Activated T-helper 1 cell treated with anti-CD3 and anti-CD28 coated beads, Interleukin-2, amount 50 U/mL, for 16 hours (primary cell): ENCODE results near the gene CNPPD1.
A peak's percentile ranks its signal among the peaks of the same experiment; 100 is the strongest.

Experiments used
- DNase-seq, 2 donors: peaks; one replicate each; pipeline ENCODE4 v3.0.0-alpha.2; 2020; ENCODE audit warnings: low read depth in 1 of 2, low spot score in 1 of 2

CNPPD1 gene

DNA sequence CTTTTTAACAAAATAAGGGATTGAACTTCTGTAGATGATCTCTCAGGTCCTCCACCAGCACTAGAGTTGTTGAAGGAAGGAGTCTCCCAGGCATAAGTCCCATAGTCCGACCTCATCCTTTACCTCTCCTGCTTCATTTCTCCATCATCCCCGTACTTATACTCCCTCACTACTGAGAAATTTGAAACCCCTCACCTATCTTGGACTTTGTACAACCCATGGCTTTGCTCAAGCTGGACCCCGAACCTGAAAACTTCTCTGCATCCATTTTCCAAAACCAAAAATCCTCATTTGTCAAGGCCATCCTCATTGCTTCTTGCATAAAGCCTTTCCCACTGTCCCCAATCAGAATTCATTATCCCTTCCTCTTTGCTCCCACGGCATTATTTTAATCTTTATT, 15.6 kb downstream of the CNPPD1 start:
- no peak for DNase-seq

DNA sequence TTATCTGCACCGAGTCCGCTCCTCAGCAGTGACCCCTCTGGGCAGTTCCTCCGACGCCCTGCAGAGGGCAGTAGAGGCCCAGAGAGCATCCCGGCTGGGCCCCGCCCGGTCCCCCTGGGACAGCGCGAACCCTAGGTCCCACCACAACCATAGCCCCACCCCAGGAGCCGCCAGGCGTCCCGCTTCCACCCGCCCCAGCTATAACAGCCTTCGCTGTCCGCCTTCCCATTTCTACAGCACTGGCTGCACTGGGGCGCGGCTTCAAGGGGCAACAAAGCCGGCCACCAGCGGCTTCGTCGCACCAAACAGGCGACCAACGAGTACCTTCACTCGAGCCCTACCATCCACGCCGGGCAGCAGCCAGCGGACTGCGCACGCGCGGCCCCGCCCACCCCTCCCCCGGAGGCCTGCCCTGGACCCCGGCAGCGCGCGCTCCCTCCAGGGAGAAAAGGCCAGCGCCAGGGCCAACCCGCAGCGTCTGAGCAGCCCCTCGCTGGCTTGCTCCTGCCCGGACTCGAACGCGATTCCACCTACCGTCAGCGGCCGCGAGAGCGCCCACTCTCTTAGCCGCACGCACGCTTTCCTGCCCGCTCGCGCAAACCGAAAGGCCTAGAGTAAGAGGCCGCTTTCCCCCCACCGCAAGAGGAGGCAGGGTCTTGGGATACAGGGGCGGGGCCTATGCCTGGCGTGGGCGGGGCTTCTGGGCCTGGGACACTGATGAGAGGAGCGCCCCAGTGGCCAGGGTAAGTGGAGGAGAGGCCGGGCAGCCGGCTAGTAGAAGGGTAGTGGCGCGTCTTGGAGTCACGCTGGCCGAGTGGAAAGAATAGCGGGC, 16.3 kb downstream of the CNPPD1 start, which contains the start of gene NHEJ1:
TSS of gene NHEJ1 (minus strand) at position 630 of the 832 bp plus-strand sequence. CDS start 2,453 bp downstream, outside the sequence.
- DNase-seq = peak; percentile 84

DNA sequence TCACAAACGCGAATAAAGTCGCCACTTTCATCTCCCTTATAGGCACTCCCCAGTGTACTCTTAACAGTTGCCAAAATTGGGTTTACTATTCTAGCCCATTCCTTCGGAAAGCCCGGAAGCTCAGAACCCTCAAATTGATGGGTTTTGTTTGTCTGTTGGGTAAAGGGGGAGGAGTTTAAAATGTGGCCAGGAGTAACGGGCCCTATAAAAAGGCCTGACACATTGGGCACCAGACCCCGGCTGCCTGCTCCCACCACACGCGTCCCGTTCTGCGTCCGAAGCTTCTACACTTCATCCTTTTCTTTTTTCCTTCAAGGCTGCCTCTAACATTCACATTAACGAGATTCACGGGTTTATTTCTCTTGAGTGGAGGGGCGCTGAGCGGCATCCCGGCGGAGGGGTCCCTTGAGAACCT, 16.9 kb downstream of the CNPPD1 start:
- DNase-seq = no peak

DNA sequence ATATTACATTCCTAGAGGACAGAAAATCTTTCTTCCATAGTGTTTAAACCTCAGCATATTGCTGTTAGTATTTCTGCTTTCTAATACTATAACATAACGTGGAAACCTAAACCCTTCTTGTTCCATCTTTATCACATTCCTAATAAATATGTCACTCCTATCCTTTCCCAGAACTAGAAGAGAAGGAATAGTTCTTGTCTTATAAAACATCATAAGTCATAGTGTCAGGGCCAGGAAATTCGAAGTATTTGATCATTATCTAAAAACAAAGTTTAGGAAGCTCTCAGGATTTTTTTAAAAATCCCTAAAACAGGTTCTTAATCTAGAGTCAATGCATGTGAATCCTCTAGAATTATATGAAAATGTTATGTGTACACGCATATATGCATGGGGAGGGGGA, 18.1 kb downstream of the CNPPD1 start:
- no peak for DNase-seq

DNA sequence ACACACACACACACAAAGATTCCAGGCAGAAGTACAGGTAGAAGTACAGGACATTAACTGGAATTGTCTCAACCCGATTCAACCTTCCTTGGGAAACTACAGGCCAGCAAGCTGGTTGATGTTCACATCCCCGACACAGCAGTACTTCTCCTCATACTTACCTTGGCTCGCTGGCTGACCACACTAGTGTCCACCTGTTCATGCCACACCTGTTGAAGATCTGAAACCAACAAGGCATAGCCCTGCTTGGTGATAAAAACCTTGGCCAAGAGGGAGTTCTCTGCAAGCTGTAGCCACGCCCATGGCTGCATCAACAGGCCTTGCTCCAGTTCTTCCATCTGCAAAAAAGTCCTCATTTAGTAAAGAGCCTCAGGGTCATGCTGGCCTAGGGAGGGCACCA, 18.7 kb downstream of the CNPPD1 start:
- DNase-seq = no peak

DNA sequence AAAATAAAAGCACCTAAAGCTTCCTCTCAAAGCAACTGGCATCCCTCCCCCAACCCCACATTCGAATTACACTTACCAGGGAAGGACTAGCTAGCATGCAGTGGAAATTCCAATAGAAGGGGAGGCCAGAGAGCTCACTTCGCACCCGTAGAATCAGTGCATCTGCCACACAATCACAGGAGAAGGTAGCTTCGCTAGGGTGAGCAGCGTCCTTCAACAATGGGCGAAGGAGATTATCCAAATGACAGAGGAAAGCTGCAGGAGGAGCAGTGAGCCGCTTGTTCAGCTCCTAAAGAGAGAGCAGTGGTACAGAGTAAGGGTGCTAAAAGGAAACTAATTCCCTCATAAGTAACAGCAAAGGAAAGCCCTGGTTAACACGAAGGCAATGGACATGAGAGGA, 19.3 kb downstream of the CNPPD1 start:
- no peak for DNase-seq

DNA sequence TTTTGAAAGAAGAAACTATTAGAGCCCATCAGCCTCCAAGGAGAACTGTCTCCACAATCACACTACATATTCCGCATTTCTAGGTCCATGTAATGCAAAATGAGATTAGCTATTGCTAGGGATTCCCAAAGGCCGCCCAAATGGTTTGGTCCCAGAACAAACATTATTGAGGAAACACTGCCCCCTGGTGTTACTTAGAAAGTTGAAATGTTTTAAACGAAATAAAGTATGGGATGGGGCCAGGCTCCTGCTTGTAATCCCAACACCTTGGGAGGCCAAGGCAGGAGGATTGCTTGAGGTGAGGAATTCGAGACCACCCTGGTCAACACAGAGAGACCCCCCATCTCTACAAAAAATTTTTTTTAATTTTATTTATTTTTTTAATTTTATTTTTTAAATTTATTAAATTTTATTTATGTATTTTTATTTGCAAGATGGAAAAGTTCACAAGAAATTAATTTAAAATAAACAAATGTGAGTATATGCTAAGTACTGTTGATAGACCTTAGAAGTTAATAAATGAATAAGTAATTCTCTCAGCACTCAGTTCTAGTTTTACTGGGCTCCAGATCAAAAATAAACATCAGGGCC, 21.6 kb downstream of the CNPPD1 start:
- DNase-seq = no peak

DNA sequence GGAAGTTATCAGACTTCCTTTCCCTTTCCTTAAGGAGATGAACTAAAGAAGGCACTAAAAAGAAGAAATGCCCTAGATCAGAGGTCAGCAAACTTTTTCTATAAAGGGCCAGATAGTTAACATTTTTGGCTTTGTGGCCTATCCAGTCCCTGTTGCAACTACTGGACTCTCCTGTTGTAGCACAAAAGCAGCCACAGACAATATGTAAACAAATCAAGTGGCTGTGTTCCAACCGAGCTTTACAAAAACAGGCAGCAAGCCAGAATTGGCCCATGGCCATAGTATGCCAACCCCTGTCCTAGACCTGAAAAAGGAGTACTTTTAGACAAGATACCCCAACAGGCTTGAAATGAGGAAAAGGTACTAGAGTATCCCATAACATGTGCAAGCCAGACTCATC, 27.1 kb downstream of the CNPPD1 start:
- no peak for DNase-seq

DNA sequence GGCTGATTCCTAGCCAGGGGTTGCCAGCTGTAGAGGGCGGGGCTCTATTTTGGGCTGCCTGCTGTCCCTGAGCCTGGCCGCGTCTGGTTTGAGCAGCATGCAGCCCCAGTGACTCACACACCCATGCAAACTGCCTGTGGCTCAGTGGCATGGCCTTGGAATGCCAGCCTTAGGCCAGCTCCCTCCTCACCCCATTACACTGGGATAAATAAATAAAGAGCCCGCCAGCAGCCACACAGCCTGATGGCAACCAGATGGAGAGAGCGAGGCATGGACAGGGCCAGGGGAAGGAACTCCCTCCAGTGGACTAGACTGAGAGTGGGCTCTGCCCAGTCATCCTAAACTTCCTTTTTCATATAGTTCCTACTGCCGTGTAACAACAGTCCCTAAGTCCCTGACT, 34.4 kb downstream of the CNPPD1 start:
- DNase-seq = no peak

DNA sequence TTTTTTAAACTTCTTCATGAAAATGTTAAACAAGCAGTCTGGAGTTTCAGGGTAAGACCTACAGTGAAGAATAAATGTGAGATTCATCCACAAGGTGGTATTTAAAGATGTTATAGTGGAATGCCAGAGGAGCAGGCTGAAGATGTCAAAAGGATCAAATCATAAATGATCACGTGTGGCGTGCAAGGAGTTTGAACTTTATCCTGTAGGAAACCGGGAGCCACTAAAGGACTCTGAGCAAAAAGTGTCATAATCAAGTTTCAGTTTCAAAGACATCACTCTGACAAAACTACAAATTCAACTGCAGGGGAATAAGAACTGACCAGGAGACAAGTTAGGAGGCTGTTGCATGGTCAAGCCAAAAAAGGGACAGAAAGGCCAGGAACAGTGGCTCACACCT, 36.0 kb downstream of the CNPPD1 start:
- no peak for DNase-seq

DNA sequence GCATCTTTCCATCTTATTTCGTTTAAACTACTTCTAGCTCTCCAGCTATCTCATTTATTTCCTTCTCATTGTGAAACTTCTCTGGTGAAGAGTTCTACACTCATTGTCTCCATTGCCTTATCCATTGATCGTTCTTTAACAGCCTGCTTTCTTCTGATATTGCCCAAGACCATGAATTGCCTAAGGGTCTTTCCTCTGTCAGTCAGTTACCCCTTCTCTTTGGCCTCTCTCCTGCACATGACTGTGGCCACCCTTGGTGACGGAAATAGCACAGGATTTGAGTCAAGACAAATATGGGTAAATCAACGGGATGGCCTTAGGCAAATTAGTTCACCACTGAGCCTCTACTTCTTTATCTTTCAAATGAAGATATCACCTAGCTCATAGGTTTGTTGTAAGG, 42.7 kb downstream of the CNPPD1 start:
- DNase-seq = no peak

DNA sequence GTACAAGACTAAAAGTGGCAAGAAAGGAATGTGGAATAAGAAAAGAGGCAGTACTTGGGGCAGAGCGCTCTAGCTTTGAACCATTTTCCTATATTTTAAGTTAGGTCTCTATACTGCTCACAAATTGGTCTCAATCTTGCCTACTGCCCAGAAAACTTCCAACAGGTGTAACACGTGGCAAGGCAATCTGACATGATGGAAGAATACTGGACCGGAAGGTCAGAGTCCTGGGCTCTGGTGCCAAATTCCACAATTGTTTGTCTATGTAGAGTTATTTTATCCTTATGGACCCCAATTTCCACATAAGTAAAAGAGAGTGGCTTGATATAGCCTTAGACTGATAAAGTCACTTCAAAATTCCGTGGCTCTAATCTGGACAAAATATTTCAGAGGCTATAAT, 45.0 kb downstream of the CNPPD1 start:
- no peak for DNase-seq

DNA sequence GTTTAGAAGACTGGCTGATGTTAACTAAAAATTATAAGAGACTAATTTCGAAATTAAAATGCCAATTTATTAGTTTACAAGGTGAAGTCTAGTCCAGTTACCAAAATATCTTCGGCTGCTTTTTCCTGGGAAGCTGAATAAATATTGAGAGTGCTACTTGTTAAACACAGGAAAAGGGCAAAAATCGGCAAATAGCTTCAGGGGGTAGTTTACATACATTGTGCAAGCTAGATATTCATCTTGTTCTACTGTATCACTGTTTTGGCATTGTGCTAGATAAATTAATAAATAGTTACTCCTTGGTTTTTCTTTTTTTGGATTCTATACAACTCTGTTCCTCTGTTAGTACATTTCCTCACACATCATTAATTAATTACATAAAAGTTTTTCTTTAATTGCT, 45.4 kb downstream of the CNPPD1 start:
- DNase-seq = no peak

DNA sequence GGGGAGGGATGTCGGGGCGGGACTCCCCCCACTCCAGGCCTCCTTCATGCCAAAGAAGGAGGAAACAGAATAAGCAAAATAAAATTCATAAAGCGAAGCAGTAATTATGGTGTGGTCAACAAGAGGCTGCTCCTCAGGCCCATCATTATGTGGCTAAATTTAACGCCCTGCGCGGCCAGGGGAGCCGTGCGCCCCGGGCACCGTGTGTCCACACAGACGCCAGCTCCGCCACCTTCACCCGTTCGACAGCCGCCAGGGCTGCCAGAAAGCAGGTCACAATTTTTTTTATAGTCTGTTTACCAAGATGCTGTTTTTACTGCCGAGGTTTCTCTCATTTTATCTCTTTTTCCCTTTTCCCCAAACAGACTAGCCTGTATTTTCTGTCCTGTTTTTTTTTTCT, 47.1 kb downstream of the CNPPD1 start:
- DNase-seq = no peak

DNA sequence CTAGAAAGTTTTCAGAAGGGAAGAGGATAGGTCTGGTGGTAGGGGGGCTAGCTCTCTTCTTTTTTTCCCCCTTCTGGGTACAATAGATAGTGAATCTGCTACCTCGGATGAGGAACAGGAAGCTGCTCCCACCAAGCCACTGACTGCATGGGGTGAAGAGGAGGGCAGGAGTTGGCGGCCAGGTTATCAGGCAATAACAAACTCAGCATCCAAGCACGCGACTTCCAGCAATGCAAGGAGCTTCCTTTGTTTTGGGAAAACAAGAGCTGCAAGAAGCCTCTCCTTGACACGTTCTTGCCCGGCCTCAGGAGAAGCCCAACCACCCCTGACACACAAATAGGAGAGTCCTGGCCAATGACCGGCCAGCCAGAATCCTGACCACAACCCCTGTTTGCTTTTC, 48.3 kb downstream of the CNPPD1 start:
- DNase-seq = no peak

DNA sequence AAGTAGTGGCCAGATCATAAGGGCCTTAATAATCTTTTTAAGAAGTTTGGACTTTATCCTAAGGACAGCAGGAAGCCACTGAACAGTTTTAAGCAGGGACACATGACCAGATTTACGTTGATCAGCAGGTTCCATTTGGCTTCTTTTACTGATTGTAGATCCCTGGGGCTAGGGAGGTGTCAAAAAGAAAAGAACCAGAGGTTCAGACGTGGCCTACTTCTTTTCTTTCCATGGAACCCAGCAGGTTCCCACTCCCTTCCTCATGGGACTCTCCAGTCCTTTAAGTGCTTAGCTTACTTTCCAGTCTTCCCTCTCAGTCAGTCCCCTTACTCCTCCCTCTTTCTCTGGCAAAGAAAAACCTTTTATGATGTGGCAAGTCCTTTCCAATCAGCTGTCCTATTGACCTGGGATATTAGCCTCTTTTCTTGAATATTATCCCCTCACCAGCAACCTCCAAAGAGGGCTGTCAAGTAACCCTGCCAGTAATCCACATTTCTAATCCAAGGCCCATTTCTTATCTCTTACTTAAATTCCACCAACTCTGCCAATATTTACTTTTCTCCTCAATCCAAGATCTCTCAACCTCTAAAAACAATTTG, 49.6 kb downstream of the CNPPD1 start:
- DNase-seq = no peak

DNA sequence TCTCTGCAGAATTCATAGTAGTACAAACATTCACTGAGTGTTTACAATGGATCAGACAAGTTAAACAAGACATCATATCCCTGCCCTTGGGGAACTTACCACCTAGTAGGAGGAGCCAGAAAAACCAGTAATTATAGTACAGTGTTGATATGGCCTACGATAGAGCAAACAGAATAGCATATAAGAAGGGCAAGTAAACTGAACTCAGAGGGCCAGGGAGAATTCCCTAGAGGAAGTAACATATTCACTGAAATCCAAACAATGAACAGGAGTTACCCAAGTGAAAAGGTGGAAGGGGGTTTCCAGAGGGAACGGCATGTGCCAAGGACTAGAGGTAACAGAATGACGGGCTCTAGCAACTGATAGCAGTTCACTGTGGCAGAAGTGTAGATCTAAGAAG, 50.2 kb downstream of the CNPPD1 start:
- no peak for DNase-seq

DNA sequence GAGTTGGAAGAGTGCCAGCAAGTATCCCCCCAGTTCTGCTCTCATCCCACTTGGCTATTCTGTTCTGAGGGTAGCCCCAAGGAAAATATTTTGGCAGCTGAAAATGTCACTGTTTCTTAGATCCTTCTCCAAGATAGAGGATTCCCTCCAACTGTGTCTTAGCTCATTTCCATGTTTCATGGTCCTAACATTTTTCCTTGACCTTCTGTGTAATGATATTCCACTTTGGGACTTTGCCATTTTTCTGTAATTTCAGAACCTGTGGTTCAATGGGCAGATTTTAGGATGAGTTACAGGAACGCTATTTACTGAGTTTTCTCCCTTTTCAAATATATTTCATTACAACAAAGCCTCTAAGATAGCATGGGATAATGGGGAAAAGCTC, 50.8 kb downstream of the CNPPD1 start:
- DNase-seq = no peak

DNA sequence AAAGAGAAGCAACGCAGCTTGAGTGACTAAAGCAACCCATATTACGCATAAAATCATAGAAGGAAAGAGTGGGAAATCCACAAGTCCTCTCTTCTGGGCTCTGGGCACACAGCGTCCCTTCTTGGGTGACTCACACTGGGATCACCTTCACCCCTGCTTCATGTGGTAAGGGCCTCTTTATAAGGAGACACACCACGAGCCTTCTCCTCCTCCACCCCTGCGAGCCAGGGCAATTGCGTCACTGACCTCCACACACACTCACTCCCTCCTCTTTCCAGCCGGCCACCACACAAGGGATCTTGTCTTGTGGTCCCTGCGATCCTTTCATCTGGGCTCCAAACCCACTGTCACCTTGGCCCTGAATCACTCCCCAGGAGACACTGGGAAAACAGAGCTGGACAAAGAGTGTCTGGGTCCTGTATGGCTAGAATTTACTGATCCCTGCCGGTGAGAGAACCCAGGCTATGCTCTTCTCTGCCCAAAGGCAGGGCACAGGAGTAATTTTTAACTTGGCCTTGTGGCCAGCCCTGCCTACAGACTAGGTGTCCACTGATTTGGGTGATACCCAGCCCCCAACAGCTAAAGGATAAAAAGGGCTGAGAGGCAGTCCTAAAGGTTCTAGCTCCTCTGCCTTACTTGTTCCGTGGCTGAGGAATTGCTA, 51.4 kb downstream of the CNPPD1 start:
- DNase-seq = no peak

DNA sequence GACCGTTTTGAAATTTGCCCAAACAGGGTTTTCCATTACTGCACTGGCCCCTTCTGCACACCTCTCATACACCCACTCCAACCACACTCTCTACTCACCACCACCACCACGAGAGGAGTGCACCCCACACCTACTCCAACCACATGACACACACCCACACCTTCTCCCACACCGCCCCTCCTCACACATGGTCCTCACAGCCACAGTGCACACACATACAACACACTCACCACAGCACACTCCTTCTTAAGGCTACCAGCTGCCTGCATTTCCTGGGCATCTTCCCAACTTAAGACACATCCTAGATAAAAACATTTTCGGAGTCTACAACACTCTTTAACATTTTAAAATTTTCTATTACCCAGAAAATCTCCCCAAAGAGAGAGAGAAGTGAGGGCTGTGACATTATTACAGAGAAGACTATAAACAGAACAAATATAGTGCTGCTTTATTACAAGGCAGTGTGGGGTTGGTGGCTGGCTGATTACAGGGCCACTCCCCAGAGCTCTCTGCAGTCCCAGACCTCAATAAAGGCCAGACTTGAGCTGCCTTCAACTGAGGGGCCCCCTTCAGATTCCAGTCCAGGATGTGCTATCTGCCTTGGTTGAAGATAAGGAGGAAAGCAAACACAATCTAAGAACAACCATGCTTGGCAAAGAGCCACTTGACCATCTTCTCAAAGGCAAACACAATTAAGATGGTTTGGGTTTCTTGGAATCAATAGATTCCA, 52.2 kb downstream of the CNPPD1 start:
- DNase-seq = no peak
